GM12878 (cell line): ENCODE results near the gene ADIPOQ.
"Not testable (repeated sequence)": the region's sequence is repeated elsewhere in the genome, so short reads cannot be mapped to it uniquely, and the experiment has no call there.

ENCODE experiments used
- CTCF ChIP-seq, 3 experiments: IDR thresholded peaks in 2 of 3; conservative IDR thresholded peaks in 1 of 3; 2 replicates each; pipeline ENCODE4 v1.5.1; 2011; ENCODE audit warnings: low read depth in 3 of 3, low read length in 3 of 3, mild to moderate bottlenecking in 3 of 3, control low read depth in 2 of 3, moderate library complexity in 2 of 3, inconsistent platforms in 1 of 3, mixed read lengths in 1 of 3; ENCODE audit not compliant: control insufficient read depth in 2 of 3, insufficient read depth in 1 of 3; ENCODE audit errors: extremely low read depth in 1 of 3
- EED ChIP-seq: sonication (generic); IDR thresholded peaks from 2 replicates; pipeline ENCODE4 v1.6.1; 2016; ENCODE audit warnings: antibody characterized with exemption, low read depth
- POLR2AphosphoS5 ChIP-seq: IDR thresholded peaks from 2 replicates; pipeline ENCODE4 v1.6.1; 2011; ENCODE audit warnings: mild to moderate bottlenecking, low read length, inconsistent platforms
- TARDBP ChIP-seq: IDR thresholded peaks from 2 replicates; pipeline ENCODE4 v1.6.1; 2016; ENCODE audit warnings: borderline replicate concordance

GRCh38 chr3:186874841-186875240 lies 32.3 kb downstream of the ADIPOQ start:
- not testable (repeated sequence) for TF ChIP-seq TARDBP; EED; POLR2AphosphoS5; CTCF (IDR thresholded peaks at IDR 0.05 in 2 of 3, conservative IDR thresholded peaks at IDR 0.05 in 1 of 3; ENCODE audit: control insufficient read depth in 2 of 3, extremely low read depth in 1 of 3, insufficient read depth in 1 of 3, low read depth in 3 of 3, low read length in 3 of 3)
